Natural killer cell (primary cell): Measurements from ENCODE around the gene SLC12A5. TPM values are rescaled to one million over a fixed set of nuclear protein-coding genes. Genes with fewer than 3 reads are reported as not detected.

Source experiments
- ATAC-seq, 3 donors: fragments of 150-1000 bp in 2 of 3; fragments of 200-7000 bp in 1 of 3; cut with Tn5 transposase; 1 replicate in 1 of 3; 2 replicates in 2 of 3; pipeline ENCODE4 v1.10.0; 2021; ENCODE audit warnings: mild to moderate bottlenecking in 2 of 3, moderate library complexity in 2 of 3
- DNase-seq, 2 donors: peaks; one replicate each; pipeline versions ENCODE4 v3.0.0 to v3.0.0-alpha.2; 2013 to 2021; ENCODE audit warnings: mixed read lengths in 1 of 2
- H3K27ac ChIP-seq: one replicate; pipeline ENCODE4 v1.5.1; 2013; ENCODE audit warnings: mild to moderate bottlenecking, low read length
- H3K27me3 ChIP-seq: one replicate; pipeline ENCODE4 v1.6.1; 2013; ENCODE audit warnings: low read length; ENCODE audit not compliant: control insufficient read depth, insufficient read depth
- H3K36me3 ChIP-seq: one replicate; pipeline ENCODE4 v1.6.1; 2013; ENCODE audit warnings: low read length; ENCODE audit not compliant: control insufficient read depth, insufficient read depth
- H3K4me1 ChIP-seq: one replicate; pipeline ENCODE4 v1.6.1; 2013; ENCODE audit warnings: low read length; ENCODE audit not compliant: control insufficient read depth, insufficient read depth
- H3K4me3 ChIP-seq: one replicate; pipeline ENCODE4 v1.5.1; 2013; ENCODE audit warnings: low read length
- H3K9me3 ChIP-seq: one replicate; pipeline ENCODE4 v1.6.1; 2013; ENCODE audit warnings: low read length; ENCODE audit not compliant: control insufficient read depth, insufficient read depth
- H3K27ac Mint-ChIP-seq, 2 donors: one replicate each; pipeline ENCODE4 v1.8.0; 2022; ENCODE audit warnings: mild to moderate bottlenecking in 2 of 2, mixed read lengths in 2 of 2, moderate library complexity in 1 of 2
- H3K27me3 Mint-ChIP-seq, 2 donors: one replicate each; pipeline ENCODE4 v1.8.0; 2022; ENCODE audit warnings: low read depth in 2 of 2, mixed read lengths in 2 of 2
- H3K36me3 Mint-ChIP-seq: one replicate; pipeline ENCODE4 v1.8.0; 2022; ENCODE audit warnings: mixed read lengths
- H3K4me1 Mint-ChIP-seq, 2 donors: one replicate each; pipeline ENCODE4 v1.8.0; 2022; ENCODE audit warnings: mixed read lengths in 2 of 2
- H3K4me3 Mint-ChIP-seq: one replicate; pipeline ENCODE4 v1.8.0; 2022; ENCODE audit warnings: mild to moderate bottlenecking, moderate library complexity, mixed read lengths
- H3K9me3 Mint-ChIP-seq, 2 donors: one replicate each; pipeline ENCODE4 v1.8.0; 2022; ENCODE audit warnings: mixed read lengths in 2 of 2
- WGBS: methylation state at CpG from one replicate; pipeline ENCODE4 v1.1.7; 2013; ENCODE audit warnings: missing lambda C conversion rate; ENCODE audit not compliant: insufficient coverage; 5-methylcytosine and 5-hydroxymethylcytosine counted together
- intact Hi-C: fragments of 100-400 bp; cut with micrococcal nuclease; formaldehyde crosslinking; loops from one replicate; pipeline ENCODE4 v1.14.2; 2022
- total RNA-seq, 4 donors: library from RNA; stranded (reverse); fragments of 120-200 nt in 1 of 4; gene quantifications; one replicate each; pipeline versions ENCODE4 v1.2.3 to v1.2.4, GENCODE V29; 2013 to 2022
- TF ChIP-seq, protein P1 (sequence below): fragments of 200-600 bp; IDR thresholded peaks from one replicate; pipeline ENCODE4 v1.8.0; 2022; ENCODE audit warnings: antibody characterized with exemption

Gene SLC12A5
- total RNA-seq, 3 donors from 2014 or later (not counting 1 experiment from before 2014, with no cell fraction given): 0.85 TPM; not detected in 2

DNA sequence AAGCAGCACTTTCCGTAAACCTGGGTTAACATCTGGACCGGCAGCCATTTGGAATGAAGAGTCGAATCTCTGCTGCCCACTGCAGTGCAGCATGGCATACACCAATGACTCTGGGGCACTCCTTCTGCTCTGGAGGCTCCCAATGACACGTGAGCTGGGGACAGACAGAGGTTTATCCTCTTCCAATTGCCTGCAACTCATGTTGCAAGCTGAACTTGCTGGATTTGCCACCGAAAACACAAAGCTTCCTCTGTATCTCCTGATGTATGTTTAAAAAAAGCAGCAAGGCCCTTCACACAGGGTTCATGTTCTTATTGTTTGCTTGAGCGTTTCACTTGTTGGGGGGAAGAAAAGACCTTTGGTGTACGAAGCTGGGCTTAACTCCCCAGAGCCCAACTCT lies 49.9 kb downstream of the SLC12A5 start:
- TF ChIP-seq, protein P1, sequence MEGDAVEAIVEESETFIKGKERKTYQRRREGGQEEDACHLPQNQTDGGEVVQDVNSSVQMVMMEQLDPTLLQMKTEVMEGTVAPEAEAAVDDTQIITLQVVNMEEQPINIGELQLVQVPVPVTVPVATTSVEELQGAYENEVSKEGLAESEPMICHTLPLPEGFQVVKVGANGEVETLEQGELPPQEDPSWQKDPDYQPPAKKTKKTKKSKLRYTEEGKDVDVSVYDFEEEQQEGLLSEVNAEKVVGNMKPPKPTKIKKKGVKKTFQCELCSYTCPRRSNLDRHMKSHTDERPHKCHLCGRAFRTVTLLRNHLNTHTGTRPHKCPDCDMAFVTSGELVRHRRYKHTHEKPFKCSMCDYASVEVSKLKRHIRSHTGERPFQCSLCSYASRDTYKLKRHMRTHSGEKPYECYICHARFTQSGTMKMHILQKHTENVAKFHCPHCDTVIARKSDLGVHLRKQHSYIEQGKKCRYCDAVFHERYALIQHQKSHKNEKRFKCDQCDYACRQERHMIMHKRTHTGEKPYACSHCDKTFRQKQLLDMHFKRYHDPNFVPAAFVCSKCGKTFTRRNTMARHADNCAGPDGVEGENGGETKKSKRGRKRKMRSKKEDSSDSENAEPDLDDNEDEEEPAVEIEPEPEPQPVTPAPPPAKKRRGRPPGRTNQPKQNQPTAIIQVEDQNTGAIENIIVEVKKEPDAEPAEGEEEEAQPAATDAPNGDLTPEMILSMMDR: no peak
- Mint-ChIP-seq H3K27me3 (no peaks in the 10 kb centered on the region), H3K27ac (no peak overlapping the region), H3K36me3 (no peaks in the 10 kb centered on the region), H3K4me3 (no peak overlapping the region), H3K9me3 (no peaks in the 10 kb centered on the region), H3K4me1 (peaks cover 20 to 28% of the 10 kb centered on the region in 2 donors)
- WGBS: 98% methylated on average over 6 of the region's 7 CpGs
- Histone ChIP-seq H3K27me3 (no peaks in the 10 kb centered on the region), H3K4me1 (no peaks in the 10 kb centered on the region), H3K4me3 (no peak overlapping the region), H3K36me3 (peaks cover 37% of the 10 kb centered on the region), H3K9me3 (no peaks in the 10 kb centered on the region), H3K27ac (no peak overlapping the region)
- intact Hi-C loops: no loop called here
- ATAC-seq: no peak
- DNase-seq: no peak

DNA sequence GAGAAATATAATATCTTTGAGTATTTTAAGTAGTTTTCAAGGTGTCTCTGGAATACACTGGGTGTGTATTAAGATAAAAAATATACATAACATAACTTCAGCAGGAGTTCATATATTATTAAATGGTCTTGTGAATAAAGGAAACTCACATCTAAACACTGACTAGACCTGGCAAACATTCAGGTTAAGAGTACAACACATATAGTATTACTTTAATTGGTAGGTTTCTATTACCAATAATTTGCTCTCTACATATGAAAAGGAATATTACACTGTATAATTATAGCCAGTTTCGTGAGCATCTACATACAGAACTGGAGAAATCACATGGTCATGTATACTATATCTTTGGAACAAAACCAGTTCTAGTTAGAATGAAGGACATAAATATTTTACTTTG lies 52.1 kb downstream of the SLC12A5 start:
- no peaks in the 10 kb centered on the region for H3K4me1 ChIP-seq
- H3K27me3 ChIP-seq: no peaks in the 10 kb centered on the region
- intact Hi-C loops: no loop called here
- H3K36me3 ChIP-seq: peaks cover 22% of the 10 kb centered on the region
- H3K9me3 Mint-ChIP-seq: no peaks in the 10 kb centered on the region
- DNase-seq (no peak), ATAC-seq (no peak)
- no peaks in the 10 kb centered on the region for H3K27me3 Mint-ChIP-seq
- peaks cover 38 to 49% of the 10 kb centered on the region in 2 donors for H3K4me1 Mint-ChIP-seq
- no peaks in the 10 kb centered on the region for H3K9me3 ChIP-seq
- no CpG with 5 or more reads among the region's 1 CpG for WGBS
- no peak overlapping the region for H3K4me3 ChIP-seq
- no peak overlapping the region for H3K27ac ChIP-seq
- TF ChIP-seq, protein P1: no peak
- no peak overlapping the region for H3K4me3 Mint-ChIP-seq
- no peak overlapping the region for H3K27ac Mint-ChIP-seq
- no peaks in the 10 kb centered on the region for H3K36me3 Mint-ChIP-seq

DNA sequence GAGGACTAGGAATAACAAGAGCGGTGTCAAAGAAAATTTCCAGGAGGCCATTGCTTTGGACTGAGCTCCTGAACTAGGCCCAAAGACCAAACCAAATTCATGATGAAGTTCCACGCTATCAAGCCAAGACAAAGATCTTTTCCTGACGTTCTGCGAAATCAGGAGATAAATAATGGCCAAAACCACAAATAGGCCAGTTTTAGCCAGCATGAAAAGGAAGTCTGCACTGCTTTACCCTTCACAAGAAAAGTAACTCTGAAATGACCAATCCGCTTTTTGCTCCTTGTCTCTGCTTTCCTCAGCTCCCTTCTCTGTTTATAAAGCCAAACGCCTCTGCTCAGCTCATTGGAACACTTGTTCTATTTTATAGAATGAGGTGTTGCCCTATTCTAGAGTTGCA lies 54.1 kb downstream of the SLC12A5 start:
- Mint-ChIP-seq H3K4me1 (peaks cover 58 to 69% of the 10 kb centered on the region in 2 donors), H3K27ac (no peak overlapping the region), H3K9me3 (no peaks in the 10 kb centered on the region), H3K36me3 (no peaks in the 10 kb centered on the region), H3K27me3 (no peaks in the 10 kb centered on the region), H3K4me3 (no peak overlapping the region)
- H3K27ac ChIP-seq: no peak overlapping the region
- whole genome bisulfite sequencing: 84% methylated on average over 6 of the region's 6 CpGs
- no peaks in the 10 kb centered on the region for H3K4me1 ChIP-seq
- H3K27me3 ChIP-seq: no peaks in the 10 kb centered on the region
- intact Hi-C loops: no loop called here
- no peak overlapping the region for H3K4me3 ChIP-seq
- H3K36me3 ChIP-seq: peaks cover 15% of the 10 kb centered on the region
- no peak for DNase-seq
- no peak for ATAC-seq
- TF ChIP-seq, protein P1: no peak
- H3K9me3 ChIP-seq: no peaks in the 10 kb centered on the region

DNA sequence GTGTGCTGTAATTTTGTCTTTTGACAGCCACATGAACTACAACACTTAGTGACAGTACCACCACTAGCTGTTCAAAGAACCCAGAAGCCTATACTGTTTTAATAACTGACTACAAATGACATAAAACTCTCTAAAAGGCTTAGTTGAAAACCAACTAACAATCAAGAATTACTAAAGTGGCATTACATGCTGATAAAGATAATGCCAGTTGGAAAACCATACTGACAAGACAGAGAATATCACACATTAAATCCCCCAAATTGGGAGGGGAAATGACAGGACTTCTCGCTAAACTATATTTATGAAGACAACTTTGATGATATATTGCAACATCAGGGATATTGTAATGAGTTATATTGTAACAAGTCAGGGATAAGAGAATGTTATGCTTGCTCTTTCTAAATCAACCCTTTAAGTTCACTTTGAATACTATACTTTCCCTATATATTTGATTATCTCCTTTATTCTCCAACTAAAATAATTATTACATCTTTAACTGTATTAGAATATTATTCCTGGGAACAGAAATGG lies 54.6 kb downstream of the SLC12A5 start:
- Mint-ChIP-seq H3K36me3 (no peaks in the 10 kb centered on the region), H3K9me3 (no peaks in the 10 kb centered on the region), H3K27ac (no peak overlapping the region), H3K4me1 (peaks cover 63 to 74% of the 10 kb centered on the region in 2 donors), H3K4me3 (no peak overlapping the region), H3K27me3 (no peaks in the 10 kb centered on the region)
- TF ChIP-seq, protein P1: no peak
- intact Hi-C loops: no loop called here
- ATAC-seq (no peak), DNase-seq (no peak)
- H3K27ac ChIP-seq: no peak overlapping the region
- H3K4me3 ChIP-seq: no peak overlapping the region
- H3K27me3 ChIP-seq: no peaks in the 10 kb centered on the region
- H3K36me3 ChIP-seq: peaks cover 11% of the 10 kb centered on the region
- no CpG with 5 or more reads among the region's 1 CpG for WGBS
- H3K4me1 ChIP-seq: peaks cover 3% of the 10 kb centered on the region
- H3K9me3 ChIP-seq: no peaks in the 10 kb centered on the region
